ENCODE data around the gene PPP2R3A. TPM values are rescaled to one million over a fixed set of nuclear protein-coding genes. Genes with fewer than 3 reads are reported as not detected.

The PPP2R3A gene
- total RNA-seq, 1 donor from 2014 or later, result 35.0 TPM

DNA sequence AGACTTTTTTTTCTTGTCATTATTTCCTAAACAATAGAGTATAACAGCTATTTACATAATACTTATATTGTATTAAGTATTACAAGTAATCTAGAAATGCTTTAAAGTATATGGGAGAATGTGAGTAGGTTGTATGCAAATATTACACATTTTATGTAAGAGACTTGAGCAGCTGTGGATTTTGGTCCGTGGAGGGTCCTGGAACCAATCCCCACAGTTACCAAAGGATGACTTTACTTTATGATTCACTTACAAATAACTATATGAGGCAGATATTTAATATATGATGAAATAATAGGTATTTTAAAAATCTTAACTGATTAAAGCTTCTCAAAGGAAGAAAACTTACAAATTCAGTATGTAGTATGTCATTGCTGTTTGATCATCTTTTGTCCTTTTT lies 56.3 kb downstream of the PPP2R3A start:
- Mint-ChIP-seq H3K36me3 (ENCODE audit: insufficient read depth) (peaks cover 2% of the 10 kb centered on the region), H3K4me3 (ENCODE audit: low read depth) (no peak overlapping the region), H3K27me3 (no peaks in the 10 kb centered on the region), H3K9me3 (ENCODE audit: low read depth) (peaks cover 5% of the 10 kb centered on the region), H3K4me1 (ENCODE audit: low read depth) (peaks cover 17% of the 10 kb centered on the region), H3K27ac (no peak overlapping the region)
- TF ChIP-seq, protein P1, sequence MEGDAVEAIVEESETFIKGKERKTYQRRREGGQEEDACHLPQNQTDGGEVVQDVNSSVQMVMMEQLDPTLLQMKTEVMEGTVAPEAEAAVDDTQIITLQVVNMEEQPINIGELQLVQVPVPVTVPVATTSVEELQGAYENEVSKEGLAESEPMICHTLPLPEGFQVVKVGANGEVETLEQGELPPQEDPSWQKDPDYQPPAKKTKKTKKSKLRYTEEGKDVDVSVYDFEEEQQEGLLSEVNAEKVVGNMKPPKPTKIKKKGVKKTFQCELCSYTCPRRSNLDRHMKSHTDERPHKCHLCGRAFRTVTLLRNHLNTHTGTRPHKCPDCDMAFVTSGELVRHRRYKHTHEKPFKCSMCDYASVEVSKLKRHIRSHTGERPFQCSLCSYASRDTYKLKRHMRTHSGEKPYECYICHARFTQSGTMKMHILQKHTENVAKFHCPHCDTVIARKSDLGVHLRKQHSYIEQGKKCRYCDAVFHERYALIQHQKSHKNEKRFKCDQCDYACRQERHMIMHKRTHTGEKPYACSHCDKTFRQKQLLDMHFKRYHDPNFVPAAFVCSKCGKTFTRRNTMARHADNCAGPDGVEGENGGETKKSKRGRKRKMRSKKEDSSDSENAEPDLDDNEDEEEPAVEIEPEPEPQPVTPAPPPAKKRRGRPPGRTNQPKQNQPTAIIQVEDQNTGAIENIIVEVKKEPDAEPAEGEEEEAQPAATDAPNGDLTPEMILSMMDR (IDR thresholded peaks at IDR 0.05; ENCODE audit: unreplicated experiment), result no peak
- no peak for DNase-seq (ENCODE audit: low spot score, unreplicated experiment)

DNA sequence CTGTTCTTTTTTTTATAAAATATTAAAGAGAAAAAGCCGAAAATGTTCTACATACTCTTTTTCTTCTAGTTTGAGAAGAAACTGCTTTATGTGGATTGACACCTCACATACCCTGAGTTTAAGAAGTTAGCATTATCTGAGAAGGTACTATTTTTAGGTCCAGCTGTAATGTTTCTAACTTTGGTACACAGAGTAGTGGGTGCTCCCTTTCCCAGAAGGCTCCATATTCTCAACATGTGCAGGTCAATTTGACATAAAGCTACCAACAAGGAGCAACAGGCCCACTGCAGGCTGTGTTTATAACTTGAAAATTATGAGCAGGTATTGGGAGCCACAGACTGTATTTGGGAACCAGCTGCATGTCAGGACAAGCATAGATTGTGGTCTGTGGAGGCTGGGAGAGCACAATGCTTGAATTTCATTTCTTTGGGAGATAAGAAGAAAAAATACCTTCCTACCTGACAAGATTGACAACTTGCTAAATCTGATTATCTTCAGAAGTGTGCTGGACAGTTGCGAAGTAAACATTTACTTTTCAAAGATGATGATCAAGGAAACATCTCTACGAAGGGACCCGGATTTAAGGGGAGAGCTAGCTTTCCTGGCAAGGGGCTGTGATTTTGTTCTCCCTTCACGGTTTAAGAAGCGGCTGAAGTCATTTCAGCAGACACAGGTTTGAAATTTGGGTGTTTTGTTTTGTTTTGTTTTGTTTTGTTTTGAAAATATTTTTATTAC lies 57.2 kb downstream of the PPP2R3A start:
- peaks cover 6% of the 10 kb centered on the region for H3K36me3 Mint-ChIP-seq (ENCODE audit: insufficient read depth)
- H3K27ac Mint-ChIP-seq, result no peak overlapping the region
- DNase-seq (ENCODE audit: low spot score, unreplicated experiment), result no peak
- TF ChIP-seq, protein P1 (IDR thresholded peaks at IDR 0.05; ENCODE audit: unreplicated experiment), result no peak
- H3K27me3 Mint-ChIP-seq, result no peaks in the 10 kb centered on the region
- H3K4me1 Mint-ChIP-seq (ENCODE audit: low read depth), result peaks cover 11% of the 10 kb centered on the region
- H3K9me3 Mint-ChIP-seq (ENCODE audit: low read depth), result no peaks in the 10 kb centered on the region
- H3K4me3 Mint-ChIP-seq (ENCODE audit: low read depth), result no peak overlapping the region

DNA sequence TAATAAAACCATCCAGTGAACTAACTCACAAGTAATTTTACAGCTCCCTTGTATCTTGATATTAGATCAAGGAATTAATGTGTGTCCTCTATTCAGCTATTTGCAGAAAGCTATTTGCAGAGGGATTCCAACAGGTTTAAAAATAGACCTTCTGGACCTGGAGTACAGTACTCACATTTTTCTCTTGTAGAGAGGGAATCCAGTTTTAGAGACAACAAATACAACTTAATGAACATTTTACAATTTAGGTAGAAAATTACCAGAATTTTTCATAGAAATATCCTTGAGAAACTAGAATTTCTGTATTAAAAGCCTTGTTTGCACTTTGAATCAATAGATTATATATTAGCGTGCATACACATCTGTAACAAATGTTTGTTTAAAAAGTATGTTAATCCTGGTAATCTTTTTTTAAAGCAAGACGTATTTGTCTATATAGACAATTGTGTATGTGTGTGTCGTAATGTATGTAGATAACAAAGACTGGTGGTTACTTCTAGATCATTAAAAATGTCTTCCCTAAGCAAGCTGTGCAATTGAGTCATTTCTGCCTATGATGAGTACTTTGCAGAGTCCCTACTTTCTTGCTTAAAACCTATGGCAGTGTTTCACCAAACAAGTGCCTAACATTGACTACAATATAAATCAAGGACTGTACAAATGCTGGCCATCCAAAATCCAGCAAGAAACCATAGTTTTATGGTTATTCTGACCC lies 57.9 kb downstream of the PPP2R3A start:
- no peak overlapping the region for H3K4me3 Mint-ChIP-seq (ENCODE audit: low read depth)
- no peaks in the 10 kb centered on the region for H3K27me3 Mint-ChIP-seq
- no peaks in the 10 kb centered on the region for H3K9me3 Mint-ChIP-seq (ENCODE audit: low read depth)
- TF ChIP-seq, protein P1 (IDR thresholded peaks at IDR 0.05; ENCODE audit: unreplicated experiment), result no peak
- peaks cover 9% of the 10 kb centered on the region for H3K36me3 Mint-ChIP-seq (ENCODE audit: insufficient read depth)
- peaks cover 13% of the 10 kb centered on the region for H3K4me1 Mint-ChIP-seq (ENCODE audit: low read depth)
- no peak for DNase-seq (ENCODE audit: low spot score, unreplicated experiment)
- H3K27ac Mint-ChIP-seq, result no peak overlapping the region

DNA sequence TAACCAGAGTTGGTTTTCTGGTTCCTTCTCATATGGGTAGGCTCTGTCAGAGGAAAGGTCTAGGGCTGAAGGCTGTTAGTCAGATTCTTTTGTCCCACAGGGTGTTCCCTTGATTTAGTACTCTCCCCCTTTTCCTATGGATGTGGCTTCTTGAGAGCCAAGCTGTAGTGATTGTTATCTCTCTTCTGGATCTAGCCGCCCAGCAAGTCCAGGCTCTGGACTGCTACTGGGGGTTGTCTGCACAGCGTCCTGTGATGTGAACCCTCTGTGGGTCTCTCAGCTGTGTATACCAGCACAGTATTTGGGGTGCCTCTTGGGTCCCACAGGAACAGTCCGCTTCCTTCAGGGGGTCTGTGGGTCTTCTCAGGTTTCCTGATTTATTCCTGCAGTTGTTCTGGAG lies 70.8 kb downstream of the PPP2R3A start:
- no peaks in the 10 kb centered on the region for H3K27me3 Mint-ChIP-seq
- DNase-seq (ENCODE audit: low spot score, unreplicated experiment), result no peak
- H3K4me1 Mint-ChIP-seq (ENCODE audit: low read depth), result no peaks in the 10 kb centered on the region
- no peak overlapping the region for H3K4me3 Mint-ChIP-seq (ENCODE audit: low read depth)
- H3K9me3 Mint-ChIP-seq (ENCODE audit: low read depth), result peaks cover 26% of the 10 kb centered on the region
- TF ChIP-seq, protein P1 (IDR thresholded peaks at IDR 0.05; ENCODE audit: unreplicated experiment), result no peak
- peaks cover 40% of the 10 kb centered on the region for H3K36me3 Mint-ChIP-seq (ENCODE audit: insufficient read depth)
- H3K27ac Mint-ChIP-seq, result no peak overlapping the region

DNA sequence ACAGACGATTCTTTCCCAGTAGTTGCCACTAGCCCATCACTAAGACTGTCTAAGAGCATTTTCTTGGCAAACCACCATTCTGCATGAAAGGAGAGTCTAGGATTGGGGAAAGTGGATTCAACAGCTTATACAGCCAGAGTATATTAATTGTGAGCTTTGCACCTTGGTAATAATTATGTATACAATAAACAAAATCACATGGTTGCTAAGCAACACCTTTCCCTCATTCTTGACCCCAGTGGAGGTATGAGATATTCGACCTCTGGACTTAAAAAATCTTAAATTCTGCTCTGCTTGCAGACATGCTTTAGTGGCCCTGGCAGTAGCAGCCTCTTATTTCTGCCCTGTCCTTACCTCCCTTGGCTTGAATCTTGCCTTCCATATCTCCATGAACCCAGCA lies 73.1 kb downstream of the PPP2R3A start:
- DNase-seq (ENCODE audit: low spot score, unreplicated experiment), result no peak
- no peaks in the 10 kb centered on the region for H3K27me3 Mint-ChIP-seq
- H3K36me3 Mint-ChIP-seq (ENCODE audit: insufficient read depth), result peaks cover 27% of the 10 kb centered on the region
- H3K27ac Mint-ChIP-seq, result no peak overlapping the region
- H3K9me3 Mint-ChIP-seq (ENCODE audit: low read depth), result peaks cover 14% of the 10 kb centered on the region
- no peaks in the 10 kb centered on the region for H3K4me1 Mint-ChIP-seq (ENCODE audit: low read depth)
- no peak overlapping the region for H3K4me3 Mint-ChIP-seq (ENCODE audit: low read depth)
- TF ChIP-seq, protein P1 (IDR thresholded peaks at IDR 0.05; ENCODE audit: unreplicated experiment), result no peak
